GM23338 (cell line): ENCODE results near the gene FTCD. TPM values are rescaled to one million over a fixed set of nuclear protein-coding genes. Genes with fewer than 3 reads are reported as not detected.

Experiments used
- ATAC-seq: fragments of 200-7000 bp; cut with Tn5 transposase; 3 replicates; pipeline ENCODE4 v1.9.1; 2020
- DNase-seq: peaks from one replicate; pipeline ENCODE4 v3.0.0-alpha.2; 2015; ENCODE audit warnings: low spot score
- H2AFZ ChIP-seq: fragments of 200-600 bp; sonication (generic); 2 replicates; pipeline ENCODE4 v1.8.0; 2016; ENCODE audit warnings: antibody characterized with exemption, mild to moderate bottlenecking, moderate library complexity
- H3F3A ChIP-seq: fragments of 200-600 bp; sonication (generic); replicated peaks from 2 replicates; pipeline ENCODE4 v1.8.0; 2017; ENCODE audit warnings: antibody characterized with exemption, mixed run types, low read depth
- H3K27ac ChIP-seq: fragments of 200-600 bp; sonication (generic); 2 replicates; pipeline ENCODE4 v1.6.1; 2016; ENCODE audit warnings: low read depth
- H3K27me3 ChIP-seq: fragments of 200-600 bp; sonication (generic); 2 replicates; pipeline ENCODE4 v1.8.0; 2016; ENCODE audit warnings: mild to moderate bottlenecking, mixed run types, moderate library complexity; ENCODE audit not compliant: insufficient read depth
- H3K36me3 ChIP-seq: fragments of 200-600 bp; sonication (generic); 2 replicates; pipeline ENCODE4 v1.8.0; 2016; ENCODE audit warnings: mild to moderate bottlenecking; ENCODE audit not compliant: insufficient read depth
- H3K4me1 ChIP-seq: fragments of 200-600 bp; sonication (generic); 2 replicates; pipeline ENCODE4 v1.8.0; 2016; ENCODE audit warnings: mild to moderate bottlenecking, moderate library complexity; ENCODE audit not compliant: insufficient read depth
- H3K4me2 ChIP-seq: fragments of 200-600 bp; sonication (generic); 2 replicates; pipeline ENCODE4 v1.7.1; 2017; ENCODE audit warnings: mixed run types
- H3K4me3 ChIP-seq: fragments of 200-600 bp; sonication (generic); 2 replicates; pipeline ENCODE4 v1.6.1; 2016; ENCODE audit warnings: mixed run types
- H3K79me2 ChIP-seq: fragments of 200-600 bp; sonication (generic); replicated peaks from 2 replicates; pipeline ENCODE4 v1.8.0; 2017; ENCODE audit warnings: mild to moderate bottlenecking; ENCODE audit not compliant: insufficient read depth
- H3K9me2 ChIP-seq: fragments of 200-600 bp; sonication (generic); 2 replicates; pipeline ENCODE4 v1.8.0; 2017; ENCODE audit not compliant: insufficient read depth
- H4K20me1 ChIP-seq: fragments of 200-600 bp; sonication (generic); replicated peaks from 2 replicates; pipeline ENCODE4 v1.8.0; 2017; ENCODE audit warnings: mild to moderate bottlenecking; ENCODE audit not compliant: insufficient read depth
- H3K27ac Mint-ChIP-seq: 2 replicates; pipeline ENCODE4 v1.8.0; 2020; ENCODE audit warnings: inconsistent platforms, mild to moderate bottlenecking, moderate library complexity, mixed read lengths
- H3K27me3 Mint-ChIP-seq: 3 replicates; pipeline ENCODE4 v1.8.0; 2022; ENCODE audit warnings: low read depth, mild to moderate bottlenecking, moderate library complexity, mixed read lengths, inconsistent platforms; ENCODE audit not compliant: insufficient read depth, poor library complexity
- H3K36me3 Mint-ChIP-seq: 3 replicates; pipeline ENCODE4 v1.8.0; 2021; ENCODE audit warnings: low read depth, mild to moderate bottlenecking, inconsistent platforms, moderate library complexity, mixed read lengths
- H3K4me1 Mint-ChIP-seq: 3 replicates; pipeline ENCODE4 v1.8.0; 2020; ENCODE audit warnings: mild to moderate bottlenecking, inconsistent platforms, mixed read lengths
- H3K4me3 Mint-ChIP-seq: 3 replicates; pipeline ENCODE4 v1.8.0; 2021; ENCODE audit warnings: moderate library complexity, mild to moderate bottlenecking, inconsistent platforms, mixed read lengths
- H3K9me3 Mint-ChIP-seq: 3 replicates; pipeline ENCODE4 v1.8.0; 2020; ENCODE audit warnings: moderate library complexity, mild to moderate bottlenecking, inconsistent platforms, mixed read lengths
- EZH2 ChIP-seq: fragments of 200-600 bp; sonication (generic); IDR thresholded peaks from one replicate; pipeline ENCODE4 v1.8.0; 2017; ENCODE audit warnings: antibody characterized with exemption, mild to moderate bottlenecking, low read depth; ENCODE audit not compliant: unreplicated experiment
- JUNB ChIP-seq: IDR thresholded peaks from one replicate; pipeline ENCODE4 v1.6.1; 2016; ENCODE audit warnings: antibody characterized with exemption; ENCODE audit not compliant: unreplicated experiment
- NANOG ChIP-seq: IDR thresholded peaks from 2 replicates; pipeline ENCODE4 v1.6.1; 2016; ENCODE audit warnings: antibody characterized with exemption, borderline replicate concordance
- ZNF114 ChIP-seq: fragments of 250-450 bp; sonication (Bioruptor Pico); IDR thresholded peaks from 2 replicates; pipeline ENCODE4 v1.5.0; 2020; ENCODE audit warnings: mild to moderate bottlenecking, moderate library complexity
- ZNF331 ChIP-seq: fragments of 250-450 bp; sonication (Bioruptor Pico); IDR thresholded peaks from 2 replicates; pipeline ENCODE4 v1.5.0; 2020; ENCODE audit warnings: low read depth, mild to moderate bottlenecking, moderate library complexity
- polyA plus RNA-seq: library from polyadenylated mRNA; unstranded; fragments of >200 nt; fragmentation: Nextera tagmentation; extraction: Ambion mirVana; gene quantifications from 2 replicates; pipeline ENCODE4 v1.2.1, GENCODE V29; 2016
- total RNA-seq: library from RNA; depleted of rRNA; stranded (reverse); fragments of >200 nt; shearing (Covaris generic); gene quantifications from 2 replicates; pipeline ENCODE4 v1.2.3, GENCODE V29; 2014
- TF ChIP-seq, protein P1 (sequence below): fragments of 250-450 bp; sonication (Bioruptor Pico); IDR thresholded peaks from 2 replicates; pipeline ENCODE4 v1.5.0; 2020; ENCODE audit warnings: mild to moderate bottlenecking, moderate library complexity
- TF ChIP-seq, protein P2 (sequence below), 2 experiments: fragments of 200-600 bp in 1 of 2; sonication (generic) in 1 of 2; conservative IDR thresholded peaks; 2 replicates each; pipeline versions ENCODE4 v1.5.1 to v1.6.1; 2016 to 2017; ENCODE audit warnings: antibody characterized with exemption in 2 of 2, low read depth in 2 of 2, mild to moderate bottlenecking in 2 of 2, moderate library complexity in 1 of 2

The FTCD gene
- total and polyA plus RNA-seq, 2 experiments from 2014 or later = 0.90 to 2.3 TPM

DNA sequence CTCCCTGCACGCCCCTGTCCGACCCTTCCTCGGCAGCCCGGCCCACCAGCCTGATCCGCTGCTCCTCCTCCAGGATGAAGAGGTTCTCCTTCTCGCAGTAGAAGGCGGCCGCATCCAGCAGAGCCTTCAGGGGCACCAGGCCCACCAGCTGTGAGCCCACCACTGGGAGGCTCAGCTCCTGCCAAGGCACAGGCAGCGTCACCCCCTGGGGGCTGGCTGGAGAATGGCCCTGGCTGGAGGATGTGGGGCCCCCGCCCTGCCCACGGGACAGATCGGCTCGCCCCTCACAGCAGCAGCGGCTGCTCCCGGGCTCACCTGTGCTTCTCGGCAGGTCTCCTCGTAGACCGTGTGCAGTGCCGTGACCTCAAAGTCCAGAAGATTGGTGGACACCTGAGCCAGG lies 5.3 kb downstream of the FTCD start:
- H3K27me3 ChIP-seq = no peaks in the 10 kb centered on the region
- H3K4me2 ChIP-seq = no peak overlapping the region
- H3K9me3 Mint-ChIP-seq = no peaks in the 10 kb centered on the region; the same call in 2 of the 3 replicates
- peaks cover 3% of the 10 kb centered on the region; the same call in 1 of the 3 replicates for H3K36me3 Mint-ChIP-seq
- no peaks in the 10 kb centered on the region for H4K20me1 ChIP-seq
- DNase-seq (no peak), ATAC-seq (no peak)
- no peak overlapping the region for H3K27ac ChIP-seq
- no peak overlapping the region for H3K27ac Mint-ChIP-seq
- 0 out of 2 replicates have a peak, but pooled peaks cover 4% of the 10 kb centered on the region for H3F3A ChIP-seq
- H3K4me1 Mint-ChIP-seq = peaks cover 18% of the 10 kb centered on the region
- H3K36me3 ChIP-seq = no peaks in the 10 kb centered on the region
- H3K4me3 ChIP-seq = no peak overlapping the region
- H3K4me1 ChIP-seq = no peaks in the 10 kb centered on the region; the same call in 1 of the 2 replicates
- TF ChIP-seq, protein P1, sequence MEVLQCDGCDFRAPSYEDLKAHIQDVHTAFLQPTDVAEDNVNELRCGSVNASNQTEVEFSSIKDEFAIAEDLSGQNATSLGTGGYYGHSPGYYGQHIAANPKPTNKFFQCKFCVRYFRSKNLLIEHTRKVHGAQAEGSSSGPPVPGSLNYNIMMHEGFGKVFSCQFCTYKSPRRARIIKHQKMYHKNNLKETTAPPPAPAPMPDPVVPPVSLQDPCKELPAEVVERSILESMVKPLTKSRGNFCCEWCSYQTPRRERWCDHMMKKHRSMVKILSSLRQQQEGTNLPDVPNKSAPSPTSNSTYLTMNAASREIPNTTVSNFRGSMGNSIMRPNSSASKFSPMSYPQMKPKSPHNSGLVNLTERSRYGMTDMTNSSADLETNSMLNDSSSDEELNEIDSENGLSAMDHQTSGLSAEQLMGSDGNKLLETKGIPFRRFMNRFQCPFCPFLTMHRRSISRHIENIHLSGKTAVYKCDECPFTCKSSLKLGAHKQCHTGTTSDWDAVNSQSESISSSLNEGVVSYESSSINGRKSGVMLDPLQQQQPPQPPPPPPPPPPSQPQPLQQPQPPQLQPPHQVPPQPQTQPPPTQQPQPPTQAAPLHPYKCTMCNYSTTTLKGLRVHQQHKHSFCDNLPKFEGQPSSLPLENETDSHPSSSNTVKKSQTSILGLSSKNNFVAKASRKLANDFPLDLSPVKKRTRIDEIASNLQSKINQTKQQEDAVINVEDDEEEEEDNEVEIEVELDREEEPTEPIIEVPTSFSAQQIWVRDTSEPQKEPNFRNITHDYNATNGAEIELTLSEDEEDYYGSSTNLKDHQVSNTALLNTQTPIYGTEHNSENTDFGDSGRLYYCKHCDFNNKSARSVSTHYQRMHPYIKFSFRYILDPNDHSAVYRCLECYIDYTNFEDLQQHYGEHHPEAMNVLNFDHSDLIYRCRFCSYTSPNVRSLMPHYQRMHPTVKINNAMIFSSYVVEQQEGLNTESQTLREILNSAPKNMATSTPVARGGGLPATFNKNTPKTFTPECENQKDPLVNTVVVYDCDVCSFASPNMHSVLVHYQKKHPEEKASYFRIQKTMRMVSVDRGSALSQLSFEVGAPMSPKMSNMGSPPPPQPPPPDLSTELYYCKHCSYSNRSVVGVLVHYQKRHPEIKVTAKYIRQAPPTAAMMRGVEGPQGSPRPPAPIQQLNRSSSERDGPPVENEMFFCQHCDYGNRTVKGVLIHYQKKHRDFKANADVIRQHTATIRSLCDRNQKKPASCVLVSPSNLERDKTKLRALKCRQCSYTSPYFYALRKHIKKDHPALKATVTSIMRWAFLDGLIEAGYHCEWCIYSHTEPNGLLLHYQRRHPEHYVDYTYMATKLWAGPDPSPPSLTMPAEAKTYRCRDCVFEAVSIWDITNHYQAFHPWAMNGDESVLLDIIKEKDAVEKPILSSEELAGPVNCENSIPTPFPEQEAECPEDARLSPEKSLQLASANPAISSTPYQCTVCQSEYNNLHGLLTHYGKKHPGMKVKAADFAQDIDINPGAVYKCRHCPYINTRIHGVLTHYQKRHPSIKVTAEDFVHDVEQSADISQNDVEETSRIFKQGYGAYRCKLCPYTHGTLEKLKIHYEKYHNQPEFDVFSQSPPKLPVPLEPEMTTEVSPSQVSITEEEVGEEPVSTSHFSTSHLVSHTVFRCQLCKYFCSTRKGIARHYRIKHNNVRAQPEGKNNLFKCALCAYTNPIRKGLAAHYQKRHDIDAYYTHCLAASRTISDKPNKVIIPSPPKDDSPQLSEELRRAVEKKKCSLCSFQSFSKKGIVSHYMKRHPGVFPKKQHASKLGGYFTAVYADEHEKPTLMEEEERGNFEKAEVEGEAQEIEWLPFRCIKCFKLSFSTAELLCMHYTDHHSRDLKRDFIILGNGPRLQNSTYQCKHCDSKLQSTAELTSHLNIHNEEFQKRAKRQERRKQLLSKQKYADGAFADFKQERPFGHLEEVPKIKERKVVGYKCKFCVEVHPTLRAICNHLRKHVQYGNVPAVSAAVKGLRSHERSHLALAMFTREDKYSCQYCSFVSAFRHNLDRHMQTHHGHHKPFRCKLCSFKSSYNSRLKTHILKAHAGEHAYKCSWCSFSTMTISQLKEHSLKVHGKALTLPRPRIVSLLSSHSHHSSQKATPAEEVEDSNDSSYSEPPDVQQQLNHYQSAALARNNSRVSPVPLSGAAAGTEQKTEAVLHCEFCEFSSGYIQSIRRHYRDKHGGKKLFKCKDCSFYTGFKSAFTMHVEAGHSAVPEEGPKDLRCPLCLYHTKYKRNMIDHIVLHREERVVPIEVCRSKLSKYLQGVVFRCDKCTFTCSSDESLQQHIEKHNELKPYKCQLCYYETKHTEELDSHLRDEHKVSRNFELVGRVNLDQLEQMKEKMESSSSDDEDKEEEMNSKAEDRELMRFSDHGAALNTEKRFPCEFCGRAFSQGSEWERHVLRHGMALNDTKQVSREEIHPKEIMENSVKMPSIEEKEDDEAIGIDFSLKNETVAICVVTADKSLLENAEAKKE = no peak
- TF ChIP-seq ZNF114 (CRISPR knock-in tag) = no peak
- TF ChIP-seq, protein P2, sequence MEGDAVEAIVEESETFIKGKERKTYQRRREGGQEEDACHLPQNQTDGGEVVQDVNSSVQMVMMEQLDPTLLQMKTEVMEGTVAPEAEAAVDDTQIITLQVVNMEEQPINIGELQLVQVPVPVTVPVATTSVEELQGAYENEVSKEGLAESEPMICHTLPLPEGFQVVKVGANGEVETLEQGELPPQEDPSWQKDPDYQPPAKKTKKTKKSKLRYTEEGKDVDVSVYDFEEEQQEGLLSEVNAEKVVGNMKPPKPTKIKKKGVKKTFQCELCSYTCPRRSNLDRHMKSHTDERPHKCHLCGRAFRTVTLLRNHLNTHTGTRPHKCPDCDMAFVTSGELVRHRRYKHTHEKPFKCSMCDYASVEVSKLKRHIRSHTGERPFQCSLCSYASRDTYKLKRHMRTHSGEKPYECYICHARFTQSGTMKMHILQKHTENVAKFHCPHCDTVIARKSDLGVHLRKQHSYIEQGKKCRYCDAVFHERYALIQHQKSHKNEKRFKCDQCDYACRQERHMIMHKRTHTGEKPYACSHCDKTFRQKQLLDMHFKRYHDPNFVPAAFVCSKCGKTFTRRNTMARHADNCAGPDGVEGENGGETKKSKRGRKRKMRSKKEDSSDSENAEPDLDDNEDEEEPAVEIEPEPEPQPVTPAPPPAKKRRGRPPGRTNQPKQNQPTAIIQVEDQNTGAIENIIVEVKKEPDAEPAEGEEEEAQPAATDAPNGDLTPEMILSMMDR (conservative IDR thresholded peaks at IDR 0.05; ENCODE audit: low read depth in 2 of 2) = no peak
- no peak for TF ChIP-seq JUNB
- TF ChIP-seq ZNF331 = no peak
- TF ChIP-seq NANOG = no peak
- no peak for TF ChIP-seq EZH2
- no peak overlapping the region for H3K4me3 Mint-ChIP-seq
- H3K9me2 ChIP-seq = no peaks in the 10 kb centered on the region
- peaks cover 4% of the 10 kb centered on the region for H3K27me3 Mint-ChIP-seq
- H2AFZ ChIP-seq = no peak overlapping the region
- no peaks in the 10 kb centered on the region for H3K79me2 ChIP-seq
